NT2/D1 (cell line): Measurements from ENCODE around the gene SREBF2.

Experiments used
- DNase-seq: peaks from one replicate; pipeline ENCODE4 v3.0.0-alpha.2; 2011; ENCODE audit warnings: low read depth, low spot score
- H3K27me3 ChIP-seq: 2 replicates; pipeline ENCODE4 v1.6.0; 2011; ENCODE audit warnings: mild to moderate bottlenecking; ENCODE audit not compliant: insufficient read length, insufficient read depth
- H3K36me3 ChIP-seq: 2 replicates; pipeline ENCODE4 v1.6.1; 2011; ENCODE audit warnings: mild to moderate bottlenecking, low read length, mixed read lengths; ENCODE audit not compliant: insufficient read depth, insufficient read length
- H3K4me1 ChIP-seq: 2 replicates; pipeline ENCODE4 v1.5.1; 2011; ENCODE audit not compliant: insufficient read depth, insufficient read length
- H3K4me3 ChIP-seq: 2 replicates; pipeline ENCODE4 v1.5.1; 2011; ENCODE audit warnings: low read depth; ENCODE audit not compliant: insufficient read length
- H3K9ac ChIP-seq: 2 replicates; pipeline ENCODE4 v1.6.0; 2011; ENCODE audit warnings: low read depth; ENCODE audit not compliant: insufficient read length
- H3K9me3 ChIP-seq: 2 replicates; pipeline ENCODE4 v1.5.1; 2011; ENCODE audit warnings: mild to moderate bottlenecking, low read length; ENCODE audit not compliant: insufficient read depth
- SUZ12 ChIP-seq: IDR thresholded peaks from 2 replicates; pipeline ENCODE4 v1.6.1; 2011; ENCODE audit not compliant: insufficient read length, insufficient read depth; ENCODE audit errors: extremely low read depth
- YY1 ChIP-seq: IDR thresholded peaks from 2 replicates; pipeline ENCODE4 v1.6.1; 2011; ENCODE audit not compliant: insufficient read length, insufficient read depth
- ZNF274 ChIP-seq: IDR thresholded peaks from 2 replicates; pipeline ENCODE4 v1.6.1; 2011; ENCODE audit warnings: mild to moderate bottlenecking, low read depth, low read length

Gene SREBF2

DNA sequence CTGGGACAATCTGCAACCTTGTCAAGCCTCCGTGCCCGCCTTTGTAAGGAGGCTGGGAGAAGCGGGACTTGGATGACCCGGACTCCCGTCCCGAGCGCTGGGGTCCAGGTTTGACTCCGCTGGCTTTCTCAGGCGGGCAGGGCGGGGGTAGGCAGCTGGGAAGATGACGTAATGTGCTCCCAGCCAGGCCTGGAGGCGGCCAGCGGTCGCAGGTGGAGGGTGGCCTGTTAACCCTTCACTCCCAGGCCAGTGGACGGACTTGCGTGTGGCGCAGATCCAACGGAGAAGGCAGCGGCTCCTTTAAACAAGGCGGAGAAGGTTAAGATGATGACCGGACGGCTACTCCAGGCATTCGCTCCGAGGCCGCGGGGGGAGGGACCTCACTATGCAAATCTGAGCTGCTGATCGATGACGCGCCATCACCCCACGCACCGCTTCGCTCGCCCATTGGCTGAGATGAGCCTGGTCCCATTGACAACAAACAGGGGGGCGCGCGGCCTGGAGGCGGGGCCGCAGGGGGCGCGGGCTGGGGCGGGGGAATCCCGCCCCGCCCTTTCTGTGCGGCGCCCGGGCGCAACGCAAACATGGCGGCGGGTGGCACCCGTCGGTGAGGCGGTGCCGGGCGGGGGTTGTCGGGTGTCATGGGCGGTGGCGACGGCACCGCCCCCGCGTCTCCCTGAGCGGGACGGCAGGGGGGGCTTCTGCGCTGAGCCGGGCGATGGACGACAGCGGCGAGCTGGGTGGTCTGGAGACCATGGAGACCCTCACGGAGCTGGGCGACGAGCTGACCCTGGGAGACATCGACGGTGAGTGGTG is at the start of gene SREBF2:
Gene SREBF2 (plus strand): TSS at position 553 of the 816 bp plus-strand sequence. CDS start 166 bp downstream, at position 719.
- H3K27me3 ChIP-seq = no peaks in the 10 kb centered on the region
- peak within 1 kb of the TSS; percentile 87 for H3K4me3 ChIP-seq
- H3K4me1 ChIP-seq = peaks cover 2% of the 10 kb centered on the region
- peaks cover 22% of the 10 kb centered on the region for H3K36me3 ChIP-seq
- peak within 1 kb of the TSS; percentile 98 for H3K9ac ChIP-seq
- H3K9me3 ChIP-seq = peaks cover 7% of the 10 kb centered on the region; the same call in 1 of the 2 replicates
- peak; percentile 61 for TF ChIP-seq YY1
- no peak for TF ChIP-seq ZNF274
- DNase-seq = peak; percentile 96

GRCh38 chr22:41787331-41787730 is 45.6 kb upstream of the SREBF2 start:
- H3K9me3 ChIP-seq = no peaks in the 10 kb centered on the region
- H3K4me3 ChIP-seq = no peak overlapping the region
- H3K36me3 ChIP-seq = no peaks in the 10 kb centered on the region
- no peak for TF ChIP-seq SUZ12
- TF ChIP-seq YY1 = no peak
- no peak for TF ChIP-seq ZNF274
- H3K27me3 ChIP-seq = no peaks in the 10 kb centered on the region
- no peak overlapping the region for H3K9ac ChIP-seq
- H3K4me1 ChIP-seq = no peaks in the 10 kb centered on the region
- DNase-seq = no peak

DNA sequence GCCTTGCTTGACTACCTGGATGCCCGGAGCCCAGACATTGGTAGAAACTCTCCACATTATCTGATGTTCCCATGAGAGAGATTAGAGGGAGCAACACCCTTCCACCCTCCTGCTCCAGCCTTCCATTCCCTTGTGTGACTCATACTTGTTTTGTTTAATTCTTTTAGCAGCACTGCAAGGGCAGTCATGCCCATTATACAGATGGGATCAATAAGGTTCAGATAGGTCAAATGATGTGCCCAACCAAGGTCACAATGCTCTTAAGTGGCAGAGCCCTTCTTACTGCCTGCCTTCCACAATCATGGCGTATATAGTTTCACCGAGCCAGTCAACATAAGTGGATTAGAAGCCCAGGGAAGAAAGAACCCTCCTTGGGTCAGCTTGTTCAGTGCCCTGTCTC is 39.0 kb upstream of the SREBF2 start:
- H3K9me3 ChIP-seq = no peaks in the 10 kb centered on the region

DNA sequence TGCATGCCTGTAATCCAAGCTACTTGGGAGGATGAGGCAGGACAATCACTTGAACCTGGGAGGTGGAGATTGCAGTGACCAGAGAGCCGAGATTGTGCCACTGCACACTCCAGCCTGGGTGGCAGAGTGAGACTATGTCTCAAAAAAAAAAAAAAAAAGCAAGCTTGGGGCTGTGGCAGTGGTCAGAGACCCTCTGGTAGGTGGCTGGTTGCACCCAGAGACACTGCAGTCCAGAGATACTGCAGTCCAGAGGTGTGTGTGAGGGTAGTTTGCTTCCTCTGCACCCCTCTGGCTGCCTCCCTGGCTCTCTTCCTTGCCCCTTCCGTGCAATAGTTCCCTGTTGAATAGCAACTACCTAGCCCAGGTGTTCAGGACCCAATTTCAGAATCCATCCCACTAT is 34.2 kb upstream of the SREBF2 start:
- no peaks in the 10 kb centered on the region for H3K36me3 ChIP-seq
- no peaks in the 10 kb centered on the region for H3K27me3 ChIP-seq
- no peak for TF ChIP-seq ZNF274
- no peak for TF ChIP-seq SUZ12
- TF ChIP-seq YY1 = no peak
- H3K9ac ChIP-seq = no peak overlapping the region
- no peak overlapping the region for H3K4me3 ChIP-seq
- H3K9me3 ChIP-seq = no peaks in the 10 kb centered on the region
- peaks cover 7% of the 10 kb centered on the region for H3K4me1 ChIP-seq
- no peak for DNase-seq

More for the DNA sequence above, 39.0 kb upstream of the SREBF2 start:
- Histone ChIP-seq H3K4me3 (no peak overlapping the region), H3K9ac (no peak overlapping the region), H3K4me1 (no peaks in the 10 kb centered on the region), H3K27me3 (no peaks in the 10 kb centered on the region), H3K36me3 (no peaks in the 10 kb centered on the region)
- TF ChIP-seq SUZ12 = no peak
- no peak for TF ChIP-seq YY1
- no peak for TF ChIP-seq ZNF274
- no peak for DNase-seq

DNA sequence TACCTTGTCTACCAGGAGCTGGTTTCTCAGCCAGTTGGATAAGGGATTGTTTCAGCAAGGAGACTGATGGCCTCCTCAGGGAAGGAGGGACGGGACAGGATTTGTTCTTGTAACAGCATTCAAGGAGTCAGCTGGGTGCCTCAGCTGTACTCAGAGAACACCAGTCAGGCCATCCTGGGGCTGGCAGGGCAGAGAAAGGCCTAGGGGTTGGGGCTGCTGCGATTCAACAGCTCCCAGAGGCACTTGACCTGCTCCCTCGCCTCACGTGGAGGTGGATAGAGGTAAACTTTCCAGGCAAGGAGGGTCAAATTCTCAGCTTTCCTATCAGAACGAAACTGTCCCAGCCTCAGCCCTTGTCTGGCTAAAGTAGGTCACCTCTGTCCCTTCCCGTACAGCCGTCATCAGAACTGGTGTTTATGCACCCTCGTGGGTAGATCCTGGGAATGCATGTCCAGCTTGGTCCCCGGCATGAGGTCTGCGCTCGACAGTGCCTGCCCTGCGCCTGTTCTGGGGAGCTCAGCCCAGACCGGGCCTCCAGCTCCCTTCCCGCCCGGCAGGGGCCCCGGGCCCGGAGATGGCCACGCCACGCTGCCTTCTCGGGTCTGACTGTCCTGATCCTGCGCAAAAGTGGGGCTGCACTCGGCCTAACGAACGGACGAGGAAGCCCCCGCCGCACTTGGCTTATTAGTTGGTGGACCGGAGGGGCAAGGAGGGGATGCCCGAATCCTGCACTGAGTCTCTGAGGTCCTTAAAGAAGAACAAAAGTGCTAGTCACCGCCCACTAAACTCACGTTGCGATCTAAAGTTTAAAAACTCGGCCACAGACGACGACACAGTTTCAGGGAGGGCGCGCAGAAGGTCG is 33.2 kb upstream of the SREBF2 start:
- Histone ChIP-seq H3K4me3 (peak overlapping the region; percentile 89), H3K4me1 (peaks cover 7% of the 10 kb centered on the region), H3K36me3 (no peaks in the 10 kb centered on the region), H3K9me3 (no peaks in the 10 kb centered on the region), H3K9ac (peak overlapping the region; percentile 73), H3K27me3 (no peaks in the 10 kb centered on the region)
- no peak for DNase-seq
- TF ChIP-seq ZNF274 = no peak
- no peak for TF ChIP-seq SUZ12
- no peak for TF ChIP-seq YY1

- Histone ChIP-seq H3K9me3 (no peaks in the 10 kb centered on the region), H3K27me3 (no peaks in the 10 kb centered on the region), H3K4me3 (peak within 1 kb of the TSS; percentile 89), H3K9ac (peak within 1 kb of the TSS; percentile 97), H3K4me1 (peaks cover 7% of the 10 kb centered on the region), H3K36me3 (no peaks in the 10 kb centered on the region)
- TF ChIP-seq ZNF274 = no peak
- TF ChIP-seq SUZ12 = no peak
- TF ChIP-seq YY1 = no peak
- DNase-seq = peak; percentile 54
Observed at GRCh38 chr22:41800348-41801146, 32.4 kb upstream of the SREBF2 start, which contains the start of gene CCDC134. Gene CCDC134 (plus strand): TSS chr22:41800679. CDS start chr22:41808891, 8,212 bp downstream.
